HL-60 (cell line): ENCODE results near the gene NGFR.

ENCODE experiments used
- TF ChIP-seq, protein P1 (sequence below): IDR thresholded peaks from one replicate; pipeline ENCODE4 v1.5.1; 2011; ENCODE audit warnings: low read length, control low read depth, inconsistent platforms; ENCODE audit not compliant: insufficient read depth
- TF ChIP-seq, protein P2 (sequence below): IDR thresholded peaks from 2 replicates; pipeline ENCODE4 v1.6.1; 2012; ENCODE audit warnings: low read depth; ENCODE audit not compliant: insufficient replicate concordance

DNA sequence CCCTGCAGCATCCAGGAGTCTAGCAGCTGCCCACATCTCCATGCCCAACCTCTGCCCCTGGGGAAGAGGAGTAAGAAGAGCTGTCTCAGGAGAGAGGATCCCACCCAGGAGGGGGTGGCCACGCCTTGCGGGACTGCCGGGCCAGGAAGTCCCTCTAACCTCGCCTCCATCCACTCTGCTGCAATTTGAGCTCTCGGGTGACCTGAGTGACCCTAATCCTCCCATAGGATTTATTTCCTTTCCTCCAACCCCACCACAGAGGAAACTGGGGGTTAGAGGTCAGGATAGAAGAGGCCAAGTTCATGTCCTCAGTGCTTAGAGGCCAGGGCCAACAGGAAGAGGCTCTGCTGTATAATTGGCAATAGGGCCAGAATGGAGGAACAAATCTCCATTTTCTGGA, 22.6 kb upstream of the NGFR start:
- TF ChIP-seq, protein P1, sequence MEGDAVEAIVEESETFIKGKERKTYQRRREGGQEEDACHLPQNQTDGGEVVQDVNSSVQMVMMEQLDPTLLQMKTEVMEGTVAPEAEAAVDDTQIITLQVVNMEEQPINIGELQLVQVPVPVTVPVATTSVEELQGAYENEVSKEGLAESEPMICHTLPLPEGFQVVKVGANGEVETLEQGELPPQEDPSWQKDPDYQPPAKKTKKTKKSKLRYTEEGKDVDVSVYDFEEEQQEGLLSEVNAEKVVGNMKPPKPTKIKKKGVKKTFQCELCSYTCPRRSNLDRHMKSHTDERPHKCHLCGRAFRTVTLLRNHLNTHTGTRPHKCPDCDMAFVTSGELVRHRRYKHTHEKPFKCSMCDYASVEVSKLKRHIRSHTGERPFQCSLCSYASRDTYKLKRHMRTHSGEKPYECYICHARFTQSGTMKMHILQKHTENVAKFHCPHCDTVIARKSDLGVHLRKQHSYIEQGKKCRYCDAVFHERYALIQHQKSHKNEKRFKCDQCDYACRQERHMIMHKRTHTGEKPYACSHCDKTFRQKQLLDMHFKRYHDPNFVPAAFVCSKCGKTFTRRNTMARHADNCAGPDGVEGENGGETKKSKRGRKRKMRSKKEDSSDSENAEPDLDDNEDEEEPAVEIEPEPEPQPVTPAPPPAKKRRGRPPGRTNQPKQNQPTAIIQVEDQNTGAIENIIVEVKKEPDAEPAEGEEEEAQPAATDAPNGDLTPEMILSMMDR: no peak
- TF ChIP-seq, protein P2, sequence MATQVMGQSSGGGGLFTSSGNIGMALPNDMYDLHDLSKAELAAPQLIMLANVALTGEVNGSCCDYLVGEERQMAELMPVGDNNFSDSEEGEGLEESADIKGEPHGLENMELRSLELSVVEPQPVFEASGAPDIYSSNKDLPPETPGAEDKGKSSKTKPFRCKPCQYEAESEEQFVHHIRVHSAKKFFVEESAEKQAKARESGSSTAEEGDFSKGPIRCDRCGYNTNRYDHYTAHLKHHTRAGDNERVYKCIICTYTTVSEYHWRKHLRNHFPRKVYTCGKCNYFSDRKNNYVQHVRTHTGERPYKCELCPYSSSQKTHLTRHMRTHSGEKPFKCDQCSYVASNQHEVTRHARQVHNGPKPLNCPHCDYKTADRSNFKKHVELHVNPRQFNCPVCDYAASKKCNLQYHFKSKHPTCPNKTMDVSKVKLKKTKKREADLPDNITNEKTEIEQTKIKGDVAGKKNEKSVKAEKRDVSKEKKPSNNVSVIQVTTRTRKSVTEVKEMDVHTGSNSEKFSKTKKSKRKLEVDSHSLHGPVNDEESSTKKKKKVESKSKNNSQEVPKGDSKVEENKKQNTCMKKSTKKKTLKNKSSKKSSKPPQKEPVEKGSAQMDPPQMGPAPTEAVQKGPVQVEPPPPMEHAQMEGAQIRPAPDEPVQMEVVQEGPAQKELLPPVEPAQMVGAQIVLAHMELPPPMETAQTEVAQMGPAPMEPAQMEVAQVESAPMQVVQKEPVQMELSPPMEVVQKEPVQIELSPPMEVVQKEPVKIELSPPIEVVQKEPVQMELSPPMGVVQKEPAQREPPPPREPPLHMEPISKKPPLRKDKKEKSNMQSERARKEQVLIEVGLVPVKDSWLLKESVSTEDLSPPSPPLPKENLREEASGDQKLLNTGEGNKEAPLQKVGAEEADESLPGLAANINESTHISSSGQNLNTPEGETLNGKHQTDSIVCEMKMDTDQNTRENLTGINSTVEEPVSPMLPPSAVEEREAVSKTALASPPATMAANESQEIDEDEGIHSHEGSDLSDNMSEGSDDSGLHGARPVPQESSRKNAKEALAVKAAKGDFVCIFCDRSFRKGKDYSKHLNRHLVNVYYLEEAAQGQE: no peak
